Posterior cingulate gyrus (tissue), 11 donors: Measurements from ENCODE around the gene PANK3.
A peak's percentile ranks its signal among the peaks of the same experiment; 100 is the strongest.

Source experiments
- DNase-seq, 10 donors: peaks; one replicate each; pipeline versions ENCODE4 v3.0.0 to v3.0.0-alpha.2; 2020 to 2021; ENCODE audit warnings: mixed read lengths in 3 of 10
- intact Hi-C: fragments of 100-400 bp; cut with DNase I; formaldehyde crosslinking; loops from one replicate; pipeline ENCODE4 v1.15.1; 2023

The PANK3 gene

GRCh38 chr5:168578538-168579487 lies at the start of gene PANK3:
Gene PANK3 (minus strand): TSS chr5:168579368. CDS start chr5:168579283, 85 bp downstream.
- intact Hi-C loops = loop anchor here (2.0 kb wide), 1 partner anchor 92 kb away; the partner anchor contains the start of gene RARS1
- peak in 1 of 10 donors; percentile 43 for DNase-seq

- intact Hi-C loops = no loop called here
Observed at GRCh38 chr5:168624850-168625364, 45.7 kb upstream of the PANK3 start.

GRCh38 chr5:168620807-168621206 lies 41.6 kb upstream of the PANK3 start:
- DNase-seq = no peak
- intact Hi-C loops = no loop called here

More at GRCh38 chr5:168624850-168625364, 45.7 kb upstream of the PANK3 start:
- no peak for DNase-seq

- peak in 1 of 10 donors; percentile 76 for DNase-seq
- intact Hi-C loops = no loop called here
Observed at GRCh38 chr5:168614661-168615060, 35.5 kb upstream of the PANK3 start.

- no peak for DNase-seq
- intact Hi-C loops = no loop called here
Observed at GRCh38 chr5:168613996-168614395, 34.8 kb upstream of the PANK3 start.

GRCh38 chr5:168613396-168613795 lies 34.2 kb upstream of the PANK3 start:
- intact Hi-C loops = no loop called here
- DNase-seq = no peak

- intact Hi-C loops = no loop called here
- no peak for DNase-seq
Observed at GRCh38 chr5:168612996-168613395, 33.8 kb upstream of the PANK3 start.

GRCh38 chr5:168612123-168612522 lies 33.0 kb upstream of the PANK3 start:
- DNase-seq = no peak
- intact Hi-C loops = no loop called here

- DNase-seq = no peak
- intact Hi-C loops = no loop called here
Observed at GRCh38 chr5:168611165-168611564, 32.0 kb upstream of the PANK3 start.

GRCh38 chr5:168609806-168610482 lies 30.8 kb upstream of the PANK3 start:
- intact Hi-C loops = no loop called here
- DNase-seq = no peak

GRCh38 chr5:168608821-168609220 lies 29.7 kb upstream of the PANK3 start:
- intact Hi-C loops = no loop called here
- DNase-seq = no peak

GRCh38 chr5:168608386-168608785 lies 29.2 kb upstream of the PANK3 start:
- DNase-seq = no peak
- intact Hi-C loops = no loop called here

- no peak for DNase-seq
- intact Hi-C loops = no loop called here
Observed at GRCh38 chr5:168607946-168608345, 28.8 kb upstream of the PANK3 start.

GRCh38 chr5:168606562-168606961 lies 27.4 kb upstream of the PANK3 start:
- intact Hi-C loops = no loop called here
- DNase-seq = no peak

GRCh38 chr5:168604436-168604835 lies 25.3 kb upstream of the PANK3 start:
- no peak for DNase-seq
- intact Hi-C loops = no loop called here

GRCh38 chr5:168603746-168604145 lies 24.6 kb upstream of the PANK3 start:
- intact Hi-C loops = no loop called here
- DNase-seq = no peak

- DNase-seq = no peak
- intact Hi-C loops = no loop called here
Observed at GRCh38 chr5:168602517-168602916, 23.3 kb upstream of the PANK3 start.

- intact Hi-C loops = no loop called here
- DNase-seq = no peak
Observed at GRCh38 chr5:168601972-168602371, 22.8 kb upstream of the PANK3 start.

GRCh38 chr5:168600409-168600808 lies 21.2 kb upstream of the PANK3 start:
- intact Hi-C loops = no loop called here
- no peak for DNase-seq

GRCh38 chr5:168599826-168600225 lies 20.7 kb upstream of the PANK3 start:
- intact Hi-C loops = no loop called here
- DNase-seq = no peak

- intact Hi-C loops = no loop called here
Observed at GRCh38 chr5:168598639-168599038, 19.5 kb upstream of the PANK3 start.

More at GRCh38 chr5:168598639-168599038, 19.5 kb upstream of the PANK3 start:
- no peak for DNase-seq
